Nephron progenitor cell (in vitro differentiated cells): ENCODE measurements around the gene TNC.

ENCODE experiments used
- DNase-seq: peaks from one replicate; pipeline ENCODE4 v3.0.0; 2021
- H3K27ac Mint-ChIP-seq: 2 replicates; pipeline ENCODE4 v1.8.0; 2021; ENCODE audit warnings: mild to moderate bottlenecking, moderate library complexity, mixed read lengths
- H3K27me3 Mint-ChIP-seq: 2 replicates; pipeline ENCODE4 v1.8.0; 2021; ENCODE audit warnings: mild to moderate bottlenecking, low read depth, mixed read lengths; ENCODE audit not compliant: poor library complexity
- H3K36me3 Mint-ChIP-seq: 2 replicates; pipeline ENCODE4 v1.8.0; 2021; ENCODE audit warnings: low read depth, mixed read lengths
- H3K4me1 Mint-ChIP-seq: 2 replicates; pipeline ENCODE4 v1.8.0; 2021; ENCODE audit warnings: mixed read lengths
- H3K4me3 Mint-ChIP-seq: 2 replicates; pipeline ENCODE4 v1.8.0; 2021; ENCODE audit warnings: mild to moderate bottlenecking, moderate library complexity, mixed read lengths
- H3K9me3 Mint-ChIP-seq: 2 replicates; pipeline ENCODE4 v1.8.0; 2021; ENCODE audit warnings: mild to moderate bottlenecking, moderate library complexity, mixed read lengths
- CTCF ChIP-seq: fragments of 200-600 bp; sonication (generic); IDR thresholded peaks from 2 replicates; pipeline ENCODE4 v1.5.0; 2021; ENCODE audit warnings: antibody characterized with exemption

The TNC gene

GRCh38 chr9:115121181-115121580 lies 3.2 kb upstream of the TNC start:
- TF ChIP-seq CTCF = no peak
- Mint-ChIP-seq H3K27ac (no peak overlapping the region), H3K4me3 (no peak overlapping the region), H3K27me3 (peaks cover 38% of the 10 kb centered on the region), H3K4me1 (peaks cover 24% of the 10 kb centered on the region), H3K36me3 (peaks cover 5% of the 10 kb centered on the region), H3K9me3 (peaks cover 7% of the 10 kb centered on the region)
- DNase-seq = no peak

GRCh38 chr9:115118879-115119218 lies 892 bp upstream of the TNC start:
- H3K27ac Mint-ChIP-seq = no peak overlapping the region
- DNase-seq = no peak
- no peak for TF ChIP-seq CTCF
- peaks cover 49% of the 10 kb centered on the region for H3K27me3 Mint-ChIP-seq
- no peaks in the 10 kb centered on the region for H3K9me3 Mint-ChIP-seq
- peaks cover 45% of the 10 kb centered on the region for H3K4me1 Mint-ChIP-seq
- H3K4me3 Mint-ChIP-seq = peak overlapping the region; percentile 84
- no peaks in the 10 kb centered on the region for H3K36me3 Mint-ChIP-seq

GRCh38 chr9:115116421-115117284 lies 1.3 kb downstream of the TNC start:
- H3K4me1 Mint-ChIP-seq = peaks cover 45% of the 10 kb centered on the region
- TF ChIP-seq CTCF = no peak
- H3K9me3 Mint-ChIP-seq = no peaks in the 10 kb centered on the region
- peak overlapping the region; percentile 84 for H3K4me3 Mint-ChIP-seq
- no peaks in the 10 kb centered on the region for H3K36me3 Mint-ChIP-seq
- peaks cover 50% of the 10 kb centered on the region for H3K27me3 Mint-ChIP-seq
- no peak for DNase-seq
- no peak overlapping the region for H3K27ac Mint-ChIP-seq

- TF ChIP-seq CTCF = no peak
- Mint-ChIP-seq H3K36me3 (no peaks in the 10 kb centered on the region), H3K9me3 (no peaks in the 10 kb centered on the region), H3K4me1 (peaks cover 45% of the 10 kb centered on the region), H3K27ac (no peak overlapping the region), H3K27me3 (peaks cover 50% of the 10 kb centered on the region), H3K4me3 (no peak overlapping the region)
- no peak for DNase-seq
Measured at GRCh38 chr9:115115924-115116323, 2.0 kb downstream of the TNC start.

DNA sequence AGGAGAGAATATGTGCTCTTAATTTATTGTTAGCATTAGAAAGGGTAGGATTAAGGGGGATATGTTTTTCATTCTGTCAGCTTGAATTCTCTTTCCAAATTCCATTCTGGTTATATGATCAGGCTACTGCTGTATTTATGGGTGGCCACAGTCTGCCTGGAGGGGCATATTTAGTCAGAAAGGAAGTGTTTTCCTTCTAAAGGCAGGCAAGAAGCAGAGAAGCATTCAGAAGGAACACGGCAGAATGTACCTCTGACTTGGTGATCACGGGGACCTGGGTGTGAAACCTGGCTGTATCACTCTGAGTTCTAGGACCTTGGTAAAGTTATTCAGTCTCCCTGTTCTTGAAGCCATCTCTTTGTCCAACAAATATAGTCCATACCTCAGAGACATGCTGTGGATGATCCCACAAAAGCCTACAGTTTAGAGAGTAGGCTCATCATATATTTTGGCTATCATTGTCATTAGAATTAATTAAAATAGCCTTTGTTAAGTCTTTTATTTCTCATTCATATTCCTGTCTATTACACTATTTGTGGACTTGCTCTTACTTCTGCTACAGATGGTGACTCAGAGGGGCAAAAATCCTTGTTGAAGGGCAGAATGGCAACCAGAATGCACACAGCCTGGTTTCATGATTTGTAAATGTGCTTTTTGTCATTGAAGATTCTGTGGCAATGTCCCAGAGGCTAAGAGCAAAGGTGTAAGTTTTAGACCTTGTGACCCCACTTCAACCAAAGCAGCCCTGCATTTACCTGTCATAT lies 2.7 kb downstream of the TNC start:
- TF ChIP-seq CTCF = no peak
- Mint-ChIP-seq H3K27ac (no peak overlapping the region), H3K27me3 (peaks cover 50% of the 10 kb centered on the region), H3K4me3 (no peak overlapping the region), H3K9me3 (no peaks in the 10 kb centered on the region), H3K36me3 (no peaks in the 10 kb centered on the region), H3K4me1 (peaks cover 45% of the 10 kb centered on the region)
- DNase-seq = no peak
